Amniotic epithelial cell (primary cell): ENCODE results near the gene GJA3.

Source experiments
- DNase-seq: peaks from one replicate; pipeline ENCODE4 v3.0.0-alpha.2; 2010; ENCODE audit warnings: low read depth

The GJA3 gene

GRCh38 chr13:20127562-20128458 is 33.0 kb downstream of the GJA3 start:
- peak; percentile 47 for DNase-seq

- DNase-seq: no peak
These were observed 33.6 kb downstream of the GJA3 start for GRCh38 chr13:20127262-20127561.

DNA sequence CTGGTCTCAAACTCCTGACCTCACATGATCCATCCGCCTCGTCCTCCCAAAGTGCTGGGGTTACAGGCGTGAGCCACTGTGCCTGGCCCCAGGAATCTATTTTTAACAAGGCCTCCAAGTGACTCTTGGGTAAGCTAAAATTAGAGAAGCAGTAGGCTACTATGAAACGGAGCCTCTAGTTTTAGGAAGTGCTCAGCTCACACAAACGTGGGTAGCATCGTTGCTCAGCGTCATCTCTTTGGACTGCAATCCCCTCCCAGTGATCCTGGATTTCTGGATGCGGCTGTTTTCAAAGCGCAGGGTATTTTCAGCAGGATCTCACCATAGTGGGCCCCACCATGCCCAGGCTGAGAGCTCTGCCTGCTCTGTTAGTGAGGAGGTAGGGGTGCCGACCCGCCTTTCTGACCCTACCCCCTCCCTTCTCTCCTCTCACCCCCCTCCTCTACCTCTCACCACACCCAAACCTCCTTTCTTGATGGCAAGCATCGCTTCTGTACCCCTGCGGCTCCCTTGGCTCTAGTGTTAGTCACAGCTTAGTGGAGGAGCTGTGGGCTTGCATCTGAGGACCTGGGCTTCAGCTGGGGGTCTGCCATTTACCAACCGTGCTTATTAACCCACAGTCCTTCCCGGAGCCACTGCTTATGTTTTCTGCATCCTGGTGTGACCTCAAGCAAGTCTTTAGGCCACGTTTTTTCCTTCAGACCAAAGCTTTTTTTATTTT is 34.2 kb downstream of the GJA3 start:
- no peak for DNase-seq

- no peak for DNase-seq
These were observed 35.1 kb downstream of the GJA3 start for GRCh38 chr13:20125783-20126165.

DNA sequence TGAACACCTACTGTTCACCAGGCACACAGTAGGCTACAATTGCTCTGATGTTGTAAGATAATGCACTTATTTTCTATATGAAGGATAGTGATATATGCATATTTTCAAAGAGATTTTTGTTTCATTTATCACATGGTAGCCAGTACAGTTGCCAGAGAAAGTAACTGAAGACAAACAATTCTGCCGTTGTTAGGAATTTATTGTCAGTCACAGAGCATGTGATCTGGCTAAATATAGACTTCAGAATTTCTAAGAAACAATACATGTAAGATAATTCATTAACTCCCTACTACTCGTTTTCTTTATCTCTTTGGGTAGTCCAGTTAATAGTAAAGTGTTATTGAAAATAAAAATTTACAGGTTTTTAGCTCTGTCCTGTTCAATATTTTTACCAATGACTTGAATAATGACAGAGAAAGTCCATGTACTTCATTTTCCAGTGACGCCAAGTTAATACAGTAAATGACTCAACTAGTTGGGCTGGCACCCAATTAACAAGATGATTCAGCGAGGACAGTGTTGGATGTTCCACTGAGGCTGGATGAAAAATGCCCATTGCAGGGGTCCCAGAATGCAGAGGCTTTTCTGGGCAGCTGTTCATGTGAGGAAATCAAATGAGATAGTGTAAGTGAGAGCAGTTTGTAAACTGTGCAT is 35.6 kb downstream of the GJA3 start:
- DNase-seq: peak; percentile 33

DNA sequence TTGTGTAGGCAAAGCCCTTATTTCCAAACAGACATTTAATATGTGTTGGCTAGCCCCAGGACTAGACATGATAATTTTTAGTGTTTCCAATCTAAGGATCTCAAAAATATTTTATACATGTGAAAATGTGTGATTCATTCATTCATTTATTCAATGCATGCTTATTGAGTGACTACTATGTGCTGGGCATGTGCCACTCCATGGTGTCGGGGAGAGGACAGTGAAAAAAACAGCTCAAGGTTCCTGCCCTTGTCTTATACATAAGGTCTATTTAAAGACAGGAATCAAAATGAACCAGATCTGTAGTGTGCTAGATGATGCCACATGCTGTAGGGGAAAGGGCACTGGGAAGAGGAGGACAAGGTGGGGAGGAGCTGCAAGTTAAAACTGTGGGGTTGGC is 36.5 kb downstream of the GJA3 start:
- no peak for DNase-seq

DNA sequence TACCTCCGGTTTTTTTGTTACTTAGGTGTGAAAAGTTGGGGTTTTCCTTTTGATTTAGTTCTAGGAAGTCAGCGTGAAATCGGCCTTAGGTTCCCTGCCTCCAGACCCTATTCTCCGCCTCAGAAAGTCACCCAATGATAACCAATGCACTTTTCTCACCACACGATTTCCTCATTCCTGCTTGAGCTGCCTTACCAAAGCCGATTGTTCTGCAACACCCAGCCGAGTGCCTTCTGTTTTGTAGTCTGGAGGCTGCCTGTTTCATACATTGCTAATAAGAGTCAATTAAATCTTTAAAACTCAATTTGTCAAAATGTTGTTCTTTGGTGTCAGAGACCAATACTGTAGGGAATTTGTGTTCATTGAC is 39.7 kb downstream of the GJA3 start:
- DNase-seq: peak; percentile 59

- DNase-seq: no peak
These were observed 40.9 kb downstream of the GJA3 start for GRCh38 chr13:20119960-20120359.

DNA sequence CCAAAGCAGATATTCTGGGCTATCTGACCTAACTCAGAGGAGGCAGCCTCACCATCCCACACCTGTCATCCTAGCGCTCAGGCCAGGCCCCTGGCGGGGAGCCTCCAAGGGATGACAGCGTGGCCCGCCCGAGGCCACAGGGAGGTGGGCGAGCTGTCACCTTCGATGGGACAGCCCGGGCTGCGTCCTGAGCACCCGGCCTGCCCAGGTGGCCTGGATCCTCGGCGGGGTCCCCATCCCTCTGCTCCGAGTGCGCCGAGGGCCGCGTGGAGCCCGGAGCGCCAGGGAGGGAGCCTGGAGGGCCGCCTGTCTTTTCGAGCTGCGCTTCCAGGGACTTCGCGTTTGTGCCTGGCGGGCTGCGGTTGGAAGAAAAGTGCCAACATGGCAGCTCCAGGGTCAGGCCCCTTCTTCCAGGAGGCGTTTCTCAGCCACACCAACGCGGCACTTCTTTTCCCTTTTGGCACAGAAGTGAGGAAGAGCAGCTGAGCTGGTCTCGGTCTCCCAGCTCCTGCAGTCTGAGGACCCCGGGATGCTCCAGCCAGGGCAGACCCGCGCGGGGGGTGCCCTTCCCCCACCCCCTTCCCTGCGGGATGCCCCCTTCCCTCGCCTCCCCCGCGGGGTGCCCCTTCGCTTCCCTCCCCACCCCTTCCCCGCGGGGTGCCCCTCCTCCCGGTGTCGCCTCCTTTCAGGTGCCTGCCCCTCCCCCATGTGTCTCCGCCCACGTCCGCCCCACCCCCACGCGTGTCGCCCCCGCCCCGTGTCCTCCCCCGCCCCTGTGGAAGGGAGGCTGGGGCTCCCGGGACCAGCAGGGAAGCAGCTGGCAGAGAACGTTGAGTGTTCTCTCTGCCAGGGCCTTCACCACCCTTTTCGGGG is 42.3 kb downstream of the GJA3 start:
- peak; percentile 43 for DNase-seq

- DNase-seq: no peak
These were observed 44.6 kb downstream of the GJA3 start for GRCh38 chr13:20116213-20116612.

- DNase-seq: no peak
These were observed 46.7 kb downstream of the GJA3 start for GRCh38 chr13:20114066-20114610.

- no peak for DNase-seq
These were observed 51.8 kb downstream of the GJA3 start for GRCh38 chr13:20109037-20109436.

DNA sequence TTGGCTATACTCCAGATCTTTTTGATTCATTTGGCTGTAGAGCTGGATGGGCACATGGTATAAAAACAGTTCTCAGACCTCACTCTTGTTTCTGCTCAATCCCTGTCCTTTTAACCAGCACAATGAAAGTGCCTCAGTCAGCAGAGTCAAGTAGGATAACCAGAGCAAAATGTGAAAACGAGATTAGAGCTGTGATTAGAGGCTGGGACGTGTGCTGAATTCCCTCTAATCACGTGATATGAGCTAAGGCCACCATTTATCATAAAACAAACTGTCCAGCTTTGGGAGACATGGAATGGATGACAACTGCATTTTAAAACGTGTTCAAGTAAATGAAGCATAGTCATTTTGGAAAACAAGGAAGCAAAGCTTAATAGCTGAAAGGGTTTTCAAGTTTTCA is 54.1 kb downstream of the GJA3 start:
- DNase-seq: no peak

DNA sequence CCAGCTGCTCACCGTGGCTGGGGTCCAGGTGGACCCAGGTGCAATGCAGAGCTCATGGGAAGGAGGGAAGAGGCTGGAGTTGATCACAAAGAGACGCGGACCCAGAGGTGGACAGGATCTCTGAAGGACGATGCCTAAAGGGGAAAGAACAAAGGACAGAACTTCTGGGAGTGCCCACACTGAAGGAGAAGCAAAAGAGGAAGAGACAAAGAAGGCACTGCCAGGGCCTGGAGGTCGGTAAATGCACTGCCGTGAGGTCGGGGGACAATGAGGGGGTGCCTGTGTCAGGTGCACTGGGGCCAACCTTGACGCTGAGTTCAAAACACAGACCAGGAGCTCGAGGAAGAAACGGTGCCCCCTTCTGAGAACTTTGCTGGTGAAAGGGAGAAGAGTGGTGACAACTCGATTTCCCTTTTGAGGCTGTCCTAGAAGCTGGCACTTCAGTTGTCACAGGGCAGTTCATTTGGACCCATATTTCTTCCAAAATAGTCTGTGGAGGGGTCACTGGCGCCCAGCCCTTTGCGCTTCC is 55.6 kb downstream of the GJA3 start:
- no peak for DNase-seq

DNA sequence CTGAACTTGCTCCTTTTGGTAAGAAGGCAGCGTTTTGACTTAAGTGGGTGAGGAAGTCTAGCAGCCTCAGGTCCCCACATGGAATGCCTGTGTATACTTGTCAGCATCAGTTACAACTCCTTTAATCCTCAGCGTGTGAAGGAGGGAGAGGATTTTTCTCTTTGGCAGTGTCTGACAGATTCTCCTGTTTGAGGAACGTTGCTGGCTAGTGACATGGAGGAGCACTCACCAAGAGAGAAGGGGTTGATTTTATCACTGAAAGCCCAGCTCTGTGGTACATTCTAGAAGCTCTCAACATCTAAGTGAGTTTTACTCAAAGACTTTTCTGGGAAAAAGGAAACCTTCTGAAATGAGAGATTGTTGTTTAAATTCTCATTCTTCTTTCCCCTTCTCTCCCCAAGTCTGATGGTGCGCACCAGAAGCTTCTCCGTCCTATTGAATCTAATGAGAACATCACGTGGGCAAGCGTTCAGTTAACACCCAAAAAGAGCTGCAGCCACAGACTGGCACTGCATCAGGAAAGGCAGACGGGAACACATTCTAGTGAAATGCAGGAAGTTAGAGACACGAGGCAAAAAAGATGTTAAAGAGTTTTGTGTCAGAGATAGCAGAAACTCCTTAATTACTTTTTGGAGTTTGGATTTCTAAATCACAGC is 58.2 kb downstream of the GJA3 start:
- DNase-seq: no peak

DNA sequence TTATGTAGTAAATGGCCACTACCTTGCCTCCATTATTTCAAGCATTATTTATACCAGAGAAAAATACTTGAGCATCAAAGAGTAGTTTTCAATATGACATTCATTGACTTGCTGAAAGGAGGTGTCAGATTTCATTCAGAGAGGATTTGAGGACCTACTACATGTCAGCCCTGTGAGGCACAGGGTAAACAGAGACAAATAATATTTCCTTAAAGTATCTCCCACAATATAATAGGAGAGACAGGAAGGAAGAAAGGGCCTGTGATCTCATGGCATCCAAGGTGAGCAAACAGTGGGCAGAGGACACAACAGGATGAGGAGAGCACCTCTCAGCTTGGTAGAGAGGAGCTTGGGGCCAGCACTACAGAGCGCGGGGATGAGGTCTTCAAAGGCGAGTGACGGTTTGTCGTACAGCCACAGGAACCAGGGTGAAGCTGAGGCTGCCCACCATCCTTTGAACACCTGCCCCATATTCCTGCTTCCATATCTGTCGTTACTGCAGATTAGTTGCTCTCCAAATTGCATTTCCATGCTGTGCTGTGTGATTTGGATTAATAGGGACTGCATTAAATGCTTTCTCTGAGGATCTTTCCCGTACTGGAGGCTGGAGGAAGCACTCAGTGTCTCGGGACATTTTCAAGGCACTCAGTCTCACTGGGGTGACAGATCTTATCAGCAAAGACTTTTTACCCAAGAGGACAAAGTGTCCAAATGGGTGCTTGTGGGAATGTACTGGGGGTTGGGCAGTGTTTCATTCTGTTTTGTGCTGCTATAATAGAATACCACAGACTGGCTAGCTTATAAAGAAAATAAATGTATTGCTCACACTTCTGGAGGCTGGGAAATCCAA is 59.2 kb downstream of the GJA3 start:
- no peak for DNase-seq

- no peak for DNase-seq
These were observed 61.5 kb downstream of the GJA3 start for GRCh38 chr13:20099319-20099718.

DNA sequence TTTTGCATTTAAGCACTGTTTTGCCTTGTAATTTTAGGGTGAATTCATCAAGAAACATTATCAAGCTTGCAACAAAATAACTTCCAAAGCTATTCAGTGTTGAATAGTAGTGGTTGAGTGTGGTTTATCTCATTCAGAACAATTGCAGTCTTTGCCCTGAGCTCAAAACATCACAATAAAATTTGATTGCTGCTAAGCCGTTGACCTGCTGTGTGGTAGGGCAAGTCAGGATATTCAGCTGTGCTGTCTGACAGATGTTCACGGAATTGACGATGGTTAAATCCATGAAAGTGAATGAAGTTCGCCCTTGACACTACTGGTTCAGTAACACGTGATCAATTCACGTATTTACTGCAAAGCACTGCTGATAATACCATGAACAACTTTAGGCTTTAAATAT is 66.9 kb downstream of the GJA3 start:
- no peak for DNase-seq

- no peak for DNase-seq
These were observed 70.5 kb downstream of the GJA3 start for GRCh38 chr13:20090349-20090748.
